ENCODE measurements around the gene STK33.

STK33 gene

GRCh38 chr11:8374716-8375115 lies 219.3 kb downstream of the STK33 start:
- H3K4me3 ChIP-seq (replicated peaks in 1 of 2; ENCODE audit: low read depth in 2 of 2, low read length in 2 of 2): no peak overlapping the region
- TF ChIP-seq CTCF (IDR thresholded peaks at IDR 0.05; ENCODE audit: low read depth, low read length): no peak
- DNase-seq (ENCODE audit: low read depth in 2 of 2): no peak

- DNase-seq (ENCODE audit: low read depth in 2 of 2): no peak
- TF ChIP-seq CTCF (IDR thresholded peaks at IDR 0.05; ENCODE audit: low read depth, low read length): no peak
- H3K4me3 ChIP-seq (replicated peaks in 1 of 2; ENCODE audit: low read depth in 2 of 2, low read length in 2 of 2): no peak overlapping the region
These were observed 220.3 kb downstream of the STK33 start for GRCh38 chr11:8373519-8374432.

GRCh38 chr11:8372641-8373381 lies 221.2 kb downstream of the STK33 start:
- H3K4me3 ChIP-seq (replicated peaks in 1 of 2; ENCODE audit: low read depth in 2 of 2, low read length in 2 of 2): no peak overlapping the region
- no peak for TF ChIP-seq CTCF (IDR thresholded peaks at IDR 0.05; ENCODE audit: low read depth, low read length)
- no peak for DNase-seq (ENCODE audit: low read depth in 2 of 2)

GRCh38 chr11:8371516-8371884 lies 222.5 kb downstream of the STK33 start:
- TF ChIP-seq CTCF (IDR thresholded peaks at IDR 0.05; ENCODE audit: low read depth, low read length): no peak
- H3K4me3 ChIP-seq (replicated peaks in 1 of 2; ENCODE audit: low read depth in 2 of 2, low read length in 2 of 2): no peak overlapping the region
- DNase-seq (ENCODE audit: low read depth in 2 of 2): no peak

- no peak for DNase-seq (ENCODE audit: low read depth in 2 of 2)
- H3K4me3 ChIP-seq (replicated peaks in 1 of 2; ENCODE audit: low read depth in 2 of 2, low read length in 2 of 2): no peak overlapping the region
- TF ChIP-seq CTCF (IDR thresholded peaks at IDR 0.05; ENCODE audit: low read depth, low read length): no peak
These were observed 223.1 kb downstream of the STK33 start for GRCh38 chr11:8370812-8371515.

- H3K4me3 ChIP-seq (replicated peaks in 1 of 2; ENCODE audit: low read depth in 2 of 2, low read length in 2 of 2): no peak overlapping the region
- no peak for TF ChIP-seq CTCF (IDR thresholded peaks at IDR 0.05; ENCODE audit: low read depth, low read length)
- DNase-seq (ENCODE audit: low read depth in 2 of 2): no peak
These were observed 224.3 kb downstream of the STK33 start for GRCh38 chr11:8369592-8370205.
